GM23338 (cell line): ENCODE measurements around the gene SUV39H1. TPM values are rescaled to one million over a fixed set of nuclear protein-coding genes. Genes with fewer than 3 reads are reported as not detected.
"Not testable (repeated sequence)": the region's sequence is repeated elsewhere in the genome, so short reads cannot be mapped to it uniquely, and the experiment has no call there.

Source experiments
- ATAC-seq: fragments of 200-7000 bp; cut with Tn5 transposase; 3 replicates; pipeline ENCODE4 v1.9.1; 2020
- DNase-seq: peaks from one replicate; pipeline ENCODE4 v3.0.0-alpha.2; 2015; ENCODE audit warnings: low spot score
- H2AFZ ChIP-seq: fragments of 200-600 bp; sonication (generic); 2 replicates; pipeline ENCODE4 v1.8.0; 2016; ENCODE audit warnings: antibody characterized with exemption, mild to moderate bottlenecking, moderate library complexity
- H3F3A ChIP-seq: fragments of 200-600 bp; sonication (generic); replicated peaks from 2 replicates; pipeline ENCODE4 v1.8.0; 2017; ENCODE audit warnings: antibody characterized with exemption, mixed run types, low read depth
- H3K27ac ChIP-seq: fragments of 200-600 bp; sonication (generic); 2 replicates; pipeline ENCODE4 v1.6.1; 2016; ENCODE audit warnings: low read depth
- H3K27me3 ChIP-seq: fragments of 200-600 bp; sonication (generic); 2 replicates; pipeline ENCODE4 v1.8.0; 2016; ENCODE audit warnings: mild to moderate bottlenecking, mixed run types, moderate library complexity; ENCODE audit not compliant: insufficient read depth
- H3K36me3 ChIP-seq: fragments of 200-600 bp; sonication (generic); 2 replicates; pipeline ENCODE4 v1.8.0; 2016; ENCODE audit warnings: mild to moderate bottlenecking; ENCODE audit not compliant: insufficient read depth
- H3K4me1 ChIP-seq: fragments of 200-600 bp; sonication (generic); 2 replicates; pipeline ENCODE4 v1.8.0; 2016; ENCODE audit warnings: mild to moderate bottlenecking, moderate library complexity; ENCODE audit not compliant: insufficient read depth
- H3K4me2 ChIP-seq: fragments of 200-600 bp; sonication (generic); 2 replicates; pipeline ENCODE4 v1.7.1; 2017; ENCODE audit warnings: mixed run types
- H3K4me3 ChIP-seq: fragments of 200-600 bp; sonication (generic); 2 replicates; pipeline ENCODE4 v1.6.1; 2016; ENCODE audit warnings: mixed run types
- H3K79me2 ChIP-seq: fragments of 200-600 bp; sonication (generic); replicated peaks from 2 replicates; pipeline ENCODE4 v1.8.0; 2017; ENCODE audit warnings: mild to moderate bottlenecking; ENCODE audit not compliant: insufficient read depth
- H3K9me2 ChIP-seq: fragments of 200-600 bp; sonication (generic); 2 replicates; pipeline ENCODE4 v1.8.0; 2017; ENCODE audit not compliant: insufficient read depth
- H4K20me1 ChIP-seq: fragments of 200-600 bp; sonication (generic); replicated peaks from 2 replicates; pipeline ENCODE4 v1.8.0; 2017; ENCODE audit warnings: mild to moderate bottlenecking; ENCODE audit not compliant: insufficient read depth
- H3K27ac Mint-ChIP-seq: 2 replicates; pipeline ENCODE4 v1.8.0; 2020; ENCODE audit warnings: inconsistent platforms, mild to moderate bottlenecking, moderate library complexity, mixed read lengths
- H3K27me3 Mint-ChIP-seq: 3 replicates; pipeline ENCODE4 v1.8.0; 2022; ENCODE audit warnings: low read depth, mild to moderate bottlenecking, moderate library complexity, mixed read lengths, inconsistent platforms; ENCODE audit not compliant: insufficient read depth, poor library complexity
- H3K36me3 Mint-ChIP-seq: 3 replicates; pipeline ENCODE4 v1.8.0; 2021; ENCODE audit warnings: low read depth, mild to moderate bottlenecking, inconsistent platforms, moderate library complexity, mixed read lengths
- H3K4me1 Mint-ChIP-seq: 3 replicates; pipeline ENCODE4 v1.8.0; 2020; ENCODE audit warnings: mild to moderate bottlenecking, inconsistent platforms, mixed read lengths
- H3K4me3 Mint-ChIP-seq: 3 replicates; pipeline ENCODE4 v1.8.0; 2021; ENCODE audit warnings: moderate library complexity, mild to moderate bottlenecking, inconsistent platforms, mixed read lengths
- H3K9me3 Mint-ChIP-seq: 3 replicates; pipeline ENCODE4 v1.8.0; 2020; ENCODE audit warnings: moderate library complexity, mild to moderate bottlenecking, inconsistent platforms, mixed read lengths
- CREB1 ChIP-seq: fragments of 250-450 bp; sonication (Bioruptor Pico); IDR thresholded peaks from 2 replicates; pipeline ENCODE4 v1.5.0; 2020; ENCODE audit warnings: low read depth, mild to moderate bottlenecking, moderate library complexity
- CTCF ChIP-seq, 2 experiments: fragments of 200-600 bp in 1 of 2; sonication (generic) in 1 of 2; conservative IDR thresholded peaks; 2 replicates each; pipeline versions ENCODE4 v1.5.1 to v1.6.1; 2016 to 2017; ENCODE audit warnings: antibody characterized with exemption in 2 of 2, low read depth in 2 of 2, mild to moderate bottlenecking in 2 of 2, moderate library complexity in 1 of 2
- ETS1 ChIP-seq: IDR thresholded peaks from 2 replicates; pipeline ENCODE4 v1.6.1; 2016; ENCODE audit warnings: antibody characterized with exemption
- JUNB ChIP-seq: IDR thresholded peaks from one replicate; pipeline ENCODE4 v1.6.1; 2016; ENCODE audit warnings: antibody characterized with exemption; ENCODE audit not compliant: unreplicated experiment
- NANOG ChIP-seq: IDR thresholded peaks from 2 replicates; pipeline ENCODE4 v1.6.1; 2016; ENCODE audit warnings: antibody characterized with exemption, borderline replicate concordance
- POLR2AphosphoS5 ChIP-seq: IDR thresholded peaks from 2 replicates; pipeline ENCODE4 v1.6.1; 2016; ENCODE audit warnings: antibody characterized with exemption, low read depth
- STAT1 ChIP-seq: IDR thresholded peaks from one replicate; pipeline ENCODE4 v1.6.1; 2016; ENCODE audit warnings: antibody characterized with exemption; ENCODE audit not compliant: unreplicated experiment
- ZNF114 ChIP-seq: fragments of 250-450 bp; sonication (Bioruptor Pico); IDR thresholded peaks from 2 replicates; pipeline ENCODE4 v1.5.0; 2020; ENCODE audit warnings: mild to moderate bottlenecking, moderate library complexity
- ZNF331 ChIP-seq: fragments of 250-450 bp; sonication (Bioruptor Pico); IDR thresholded peaks from 2 replicates; pipeline ENCODE4 v1.5.0; 2020; ENCODE audit warnings: low read depth, mild to moderate bottlenecking, moderate library complexity
- polyA plus RNA-seq: library from polyadenylated mRNA; unstranded; fragments of >200 nt; fragmentation: Nextera tagmentation; extraction: Ambion mirVana; gene quantifications from 2 replicates; pipeline ENCODE4 v1.2.1, GENCODE V29; 2016
- total RNA-seq: library from RNA; depleted of rRNA; stranded (reverse); fragments of >200 nt; shearing (Covaris generic); gene quantifications from 2 replicates; pipeline ENCODE4 v1.2.3, GENCODE V29; 2014

Gene SUV39H1
- total and polyA plus RNA-seq, 2 experiments from 2014 or later: 9.5 to 15.2 TPM

- H3K4me3 Mint-ChIP-seq: no peak overlapping the region
- Histone ChIP-seq H3K36me3 (no peaks in the 10 kb centered on the region), H4K20me1 (no peaks in the 10 kb centered on the region), H2AFZ (no peak overlapping the region), H3K4me1 (no peaks in the 10 kb centered on the region; the same call in 1 of the 2 replicates), H3K4me2 (no peak overlapping the region), H3K9me2 (no peaks in the 10 kb centered on the region), H3K27me3 (no peaks in the 10 kb centered on the region), H3F3A (no peaks in the 10 kb centered on the region), H3K79me2 (no peaks in the 10 kb centered on the region), H3K27ac (no peak overlapping the region), H3K4me3 (no peak overlapping the region)
- TF ChIP-seq ZNF331 (CRISPR knock-in tag) (no peak), STAT1 (no peak), NANOG (no peak), ZNF114 (CRISPR knock-in tag) (no peak), CREB1 (CRISPR knock-in tag) (no peak), POLR2AphosphoS5 (no peak), CTCF (conservative IDR thresholded peaks at IDR 0.05; ENCODE audit: low read depth in 2 of 2) (no peak), JUNB (no peak), ETS1 (no peak)
- ATAC-seq: no peak
- DNase-seq: no peak
- peaks cover 5% of the 10 kb centered on the region for H3K4me1 Mint-ChIP-seq
- no peaks in the 10 kb centered on the region; the same call in 2 of the 3 replicates for H3K36me3 Mint-ChIP-seq
- peaks cover 10% of the 10 kb centered on the region for H3K27me3 Mint-ChIP-seq
- no peak overlapping the region for H3K27ac Mint-ChIP-seq
- H3K9me3 Mint-ChIP-seq: no peaks in the 10 kb centered on the region
These were observed 14.9 kb upstream of the SUV39H1 start for GRCh38 chrX:48681539-48682183.

GRCh38 chrX:48682795-48683194 is 13.7 kb upstream of the SUV39H1 start:
- H4K20me1 ChIP-seq, H3K27me3 Mint-ChIP-seq, H3K36me3 ChIP-seq, H3K79me2 ChIP-seq, H3K27ac ChIP-seq, H3K4me3 Mint-ChIP-seq, H3F3A ChIP-seq, H3K27ac Mint-ChIP-seq, H3K27me3 ChIP-seq, H3K9me2 ChIP-seq, DNase-seq, H3K4me3 ChIP-seq, H3K4me2 ChIP-seq, H3K9me3 Mint-ChIP-seq, H3K4me1 ChIP-seq, H3K36me3 Mint-ChIP-seq, ATAC-seq, H3K4me1 Mint-ChIP-seq, H2AFZ ChIP-seq: not testable (repeated sequence)
